Measurements from ENCODE around the gene HAUS8. TPM values are rescaled to one million over a fixed set of nuclear protein-coding genes. Genes with fewer than 3 reads are reported as not detected.

Gene HAUS8
- total RNA-seq, 1 donor from 2014 or later, result 9.1 TPM

- H3K27me3 ChIP-seq (ENCODE audit: low read depth), result no peaks in the 10 kb centered on the region
- H3K27ac ChIP-seq, result no peak overlapping the region
- no peaks in the 10 kb centered on the region for H3K4me1 ChIP-seq
- no peak overlapping the region for H3K4me3 ChIP-seq
- TF ChIP-seq CTCF (IDR thresholded peaks at IDR 0.05), result peak; percentile 65
- intact Hi-C loops (cut with DNase I), result no loop called here
- no peaks in the 10 kb centered on the region for H3K9me3 ChIP-seq
- peaks cover 56% of the 10 kb centered on the region for H3K36me3 ChIP-seq
- no peak for DNase-seq
- ATAC-seq, result peak; percentile 68 to 69
These were observed 22.8 kb downstream of the HAUS8 start for GRCh38 chr19:17052439-17052838.

GRCh38 chr19:17049711-17050280 lies 25.5 kb downstream of the HAUS8 start:
- no peak for TF ChIP-seq CTCF (IDR thresholded peaks at IDR 0.05)
- no peak overlapping the region for H3K27ac ChIP-seq
- intact Hi-C loops (cut with DNase I), result no loop called here
- no peaks in the 10 kb centered on the region for H3K9me3 ChIP-seq
- no peak for DNase-seq
- H3K36me3 ChIP-seq, result peaks cover 42% of the 10 kb centered on the region
- peak; percentile 62 to 64 for ATAC-seq
- H3K27me3 ChIP-seq (ENCODE audit: low read depth), result no peaks in the 10 kb centered on the region
- H3K4me3 ChIP-seq, result no peak overlapping the region
- no peaks in the 10 kb centered on the region for H3K4me1 ChIP-seq

- intact Hi-C loops (cut with DNase I), result no loop called here
- no peak for DNase-seq
- no peak for ATAC-seq
- H3K27ac ChIP-seq, result no peak overlapping the region
- H3K27me3 ChIP-seq (ENCODE audit: low read depth), result no peaks in the 10 kb centered on the region
- TF ChIP-seq CTCF (IDR thresholded peaks at IDR 0.05), result no peak
- no peaks in the 10 kb centered on the region for H3K4me1 ChIP-seq
- no peaks in the 10 kb centered on the region for H3K9me3 ChIP-seq
- H3K36me3 ChIP-seq, result peaks cover 34% of the 10 kb centered on the region
- no peak overlapping the region for H3K4me3 ChIP-seq
These were observed 26.3 kb downstream of the HAUS8 start for GRCh38 chr19:17048885-17049453.

GRCh38 chr19:17045907-17046502 lies 29.2 kb downstream of the HAUS8 start:
- peaks cover 10% of the 10 kb centered on the region for H3K4me1 ChIP-seq
- peaks cover 16% of the 10 kb centered on the region for H3K36me3 ChIP-seq
- DNase-seq (no peak), ATAC-seq (no peak)
- H3K27me3 ChIP-seq (ENCODE audit: low read depth), result no peaks in the 10 kb centered on the region
- TF ChIP-seq CTCF (IDR thresholded peaks at IDR 0.05), result no peak
- H3K27ac ChIP-seq, result no peak overlapping the region
- intact Hi-C loops (cut with DNase I), result no loop called here
- no peak overlapping the region for H3K4me3 ChIP-seq
- no peaks in the 10 kb centered on the region for H3K9me3 ChIP-seq

- Histone ChIP-seq H3K27ac (no peak overlapping the region), H3K4me1 (peaks cover 10% of the 10 kb centered on the region), H3K36me3 (no peaks in the 10 kb centered on the region), H3K9me3 (no peaks in the 10 kb centered on the region), H3K4me3 (no peak overlapping the region), H3K27me3 (ENCODE audit: low read depth) (no peaks in the 10 kb centered on the region)
- intact Hi-C loops (cut with DNase I), result no loop called here
- ATAC-seq (no peak), DNase-seq (no peak)
- TF ChIP-seq CTCF (IDR thresholded peaks at IDR 0.05), result no peak
These were observed 31.5 kb downstream of the HAUS8 start for GRCh38 chr19:17043744-17044143.

All from lower lobe of right lung (tissue), 2 donors.